ENCODE data around the gene FKBP14. TPM values are rescaled to one million over a fixed set of nuclear protein-coding genes. Genes with fewer than 3 reads are reported as not detected.

The FKBP14 gene
- total and polyA plus RNA-seq, 9 of the 15 experiments (the other 6 are each of a cell fraction or from before 2014, with no cell fraction given) = 5.3 to 27.9 (median 14.3) TPM

DNA sequence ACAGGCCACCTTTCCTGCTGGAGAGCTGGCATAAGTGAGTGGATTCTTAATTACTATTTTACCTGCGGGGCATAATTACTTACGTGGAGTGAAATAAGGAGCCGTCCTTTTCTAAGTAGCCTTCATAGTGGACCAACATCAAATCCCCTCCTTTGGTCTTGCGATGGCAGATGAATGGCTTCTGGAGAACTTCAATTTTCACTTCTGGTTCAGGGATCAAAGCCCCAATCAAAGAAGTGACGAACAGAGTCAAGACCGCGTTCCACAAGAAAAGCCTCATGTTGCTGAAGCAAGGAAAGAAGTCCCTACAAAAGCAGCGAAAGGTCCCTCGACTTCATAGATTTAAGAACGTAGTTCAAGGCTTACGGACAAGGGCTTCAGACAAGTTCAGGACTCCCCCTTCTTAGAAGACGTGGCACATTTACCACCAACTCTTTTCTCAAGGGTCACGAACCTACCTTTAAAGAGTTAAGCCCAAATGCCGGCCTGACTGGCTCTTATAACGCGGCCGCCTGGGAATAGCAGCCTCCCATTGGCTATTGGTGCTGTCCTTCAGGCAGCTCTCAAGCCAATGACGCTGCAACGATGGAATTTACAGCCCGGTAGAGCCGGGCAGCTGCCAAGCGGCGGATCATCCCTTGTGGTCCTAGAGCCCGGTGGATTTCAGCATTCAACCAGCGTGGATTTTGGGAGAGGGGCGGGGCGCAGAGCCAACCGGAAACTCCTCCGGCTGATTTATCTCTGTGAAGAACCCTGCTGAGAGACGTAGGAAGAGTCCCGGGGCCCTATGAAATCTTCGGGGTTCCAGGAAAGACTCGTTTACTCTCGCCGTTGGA, at the start of gene FKBP14 (continued):
- TF ChIP-seq ZC3H4 (CRISPR knock-in tag; IDR thresholded peaks at IDR 0.05; ENCODE audit: borderline replicate concordance) (no peak), NCOA1 (IDR thresholded peaks at IDR 0.05; ENCODE audit: low read depth) (0 out of 2 replicates have a peak, but pooled peaks have one; percentile 21), ZNF431 (CRISPR knock-in tag; IDR thresholded peaks at IDR 0.05) (no peak), NFIX (CRISPR knock-in tag; IDR thresholded peaks at IDR 0.05; ENCODE audit: low read depth) (no peak), ZNF785 (CRISPR knock-in tag; IDR thresholded peaks at IDR 0.05) (no peak), STAT5B (CRISPR knock-in tag; IDR thresholded peaks at IDR 0.05) (no peak), NFATC3 (IDR thresholded peaks at IDR 0.05) (no peak), GATAD2A (IDR thresholded peaks at IDR 0.05) (no peak), POLR2B (IDR thresholded peaks at IDR 0.05; ENCODE audit: low read depth, partially characterized antibody) (peak; percentile 59), RAD51 (IDR thresholded peaks at IDR 0.05; ENCODE audit: borderline replicate concordance, low read depth) (peak; percentile 20; the same call in 1 of the 2 replicates), MYC (IDR thresholded peaks at IDR 0.05; ENCODE audit: low read depth, low read length) (peak; percentile 80), MYC (CRISPR knock-in tag; IDR thresholded peaks at IDR 0.05; ENCODE audit: borderline replicate concordance, low read depth) (no peak), NR1H2 (CRISPR knock-in tag; IDR thresholded peaks at IDR 0.05) (no peak), ETS2 (tag; IDR thresholded peaks at IDR 0.05; ENCODE audit: borderline replicate concordance, poor library complexity, severe bottlenecking) (no peak), CEBPG (CRISPR knock-in tag; IDR thresholded peaks at IDR 0.05) (no peak), CEBPG (tag; conservative IDR thresholded peaks at IDR 0.05 in 1 of 2, IDR thresholded peaks at IDR 0.05 in 1 of 2) (0 out of 4 replicates have a peak, but pooled peaks of 1 of the 2 experiments have one; percentile 46), CXXC5 (CRISPR knock-in tag; IDR thresholded peaks at IDR 0.05) (peak; percentile 90)
- TF ChIP-seq, protein P1, sequence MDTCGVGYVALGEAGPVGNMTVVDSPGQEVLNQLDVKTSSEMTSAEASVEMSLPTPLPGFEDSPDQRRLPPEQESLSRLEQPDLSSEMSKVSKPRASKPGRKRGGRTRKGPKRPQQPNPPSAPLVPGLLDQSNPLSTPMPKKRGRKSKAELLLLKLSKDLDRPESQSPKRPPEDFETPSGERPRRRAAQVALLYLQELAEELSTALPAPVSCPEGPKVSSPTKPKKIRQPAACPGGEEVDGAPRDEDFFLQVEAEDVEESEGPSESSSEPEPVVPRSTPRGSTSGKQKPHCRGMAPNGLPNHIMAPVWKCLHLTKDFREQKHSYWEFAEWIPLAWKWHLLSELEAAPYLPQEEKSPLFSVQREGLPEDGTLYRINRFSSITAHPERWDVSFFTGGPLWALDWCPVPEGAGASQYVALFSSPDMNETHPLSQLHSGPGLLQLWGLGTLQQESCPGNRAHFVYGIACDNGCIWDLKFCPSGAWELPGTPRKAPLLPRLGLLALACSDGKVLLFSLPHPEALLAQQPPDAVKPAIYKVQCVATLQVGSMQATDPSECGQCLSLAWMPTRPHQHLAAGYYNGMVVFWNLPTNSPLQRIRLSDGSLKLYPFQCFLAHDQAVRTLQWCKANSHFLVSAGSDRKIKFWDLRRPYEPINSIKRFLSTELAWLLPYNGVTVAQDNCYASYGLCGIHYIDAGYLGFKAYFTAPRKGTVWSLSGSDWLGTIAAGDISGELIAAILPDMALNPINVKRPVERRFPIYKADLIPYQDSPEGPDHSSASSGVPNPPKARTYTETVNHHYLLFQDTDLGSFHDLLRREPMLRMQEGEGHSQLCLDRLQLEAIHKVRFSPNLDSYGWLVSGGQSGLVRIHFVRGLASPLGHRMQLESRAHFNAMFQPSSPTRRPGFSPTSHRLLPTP (IDR thresholded peaks at IDR 0.05; ENCODE audit: borderline replicate concordance, extremely low read depth, insufficient read length) = no peak
- TF ChIP-seq, protein P2, sequence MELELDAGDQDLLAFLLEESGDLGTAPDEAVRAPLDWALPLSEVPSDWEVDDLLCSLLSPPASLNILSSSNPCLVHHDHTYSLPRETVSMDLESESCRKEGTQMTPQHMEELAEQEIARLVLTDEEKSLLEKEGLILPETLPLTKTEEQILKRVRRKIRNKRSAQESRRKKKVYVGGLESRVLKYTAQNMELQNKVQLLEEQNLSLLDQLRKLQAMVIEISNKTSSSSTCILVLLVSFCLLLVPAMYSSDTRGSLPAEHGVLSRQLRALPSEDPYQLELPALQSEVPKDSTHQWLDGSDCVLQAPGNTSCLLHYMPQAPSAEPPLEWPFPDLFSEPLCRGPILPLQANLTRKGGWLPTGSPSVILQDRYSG (tag; conservative IDR thresholded peaks at IDR 0.05; ENCODE audit: low read depth) = no peak
- TF ChIP-seq, protein P3, sequence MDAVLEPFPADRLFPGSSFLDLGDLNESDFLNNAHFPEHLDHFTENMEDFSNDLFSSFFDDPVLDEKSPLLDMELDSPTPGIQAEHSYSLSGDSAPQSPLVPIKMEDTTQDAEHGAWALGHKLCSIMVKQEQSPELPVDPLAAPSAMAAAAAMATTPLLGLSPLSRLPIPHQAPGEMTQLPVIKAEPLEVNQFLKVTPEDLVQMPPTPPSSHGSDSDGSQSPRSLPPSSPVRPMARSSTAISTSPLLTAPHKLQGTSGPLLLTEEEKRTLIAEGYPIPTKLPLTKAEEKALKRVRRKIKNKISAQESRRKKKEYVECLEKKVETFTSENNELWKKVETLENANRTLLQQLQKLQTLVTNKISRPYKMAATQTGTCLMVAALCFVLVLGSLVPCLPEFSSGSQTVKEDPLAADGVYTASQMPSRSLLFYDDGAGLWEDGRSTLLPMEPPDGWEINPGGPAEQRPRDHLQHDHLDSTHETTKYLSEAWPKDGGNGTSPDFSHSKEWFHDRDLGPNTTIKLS (IDR thresholded peaks at IDR 0.05; ENCODE audit: borderline replicate concordance, low read depth) = peak; percentile 98
- TF ChIP-seq, protein P4, sequence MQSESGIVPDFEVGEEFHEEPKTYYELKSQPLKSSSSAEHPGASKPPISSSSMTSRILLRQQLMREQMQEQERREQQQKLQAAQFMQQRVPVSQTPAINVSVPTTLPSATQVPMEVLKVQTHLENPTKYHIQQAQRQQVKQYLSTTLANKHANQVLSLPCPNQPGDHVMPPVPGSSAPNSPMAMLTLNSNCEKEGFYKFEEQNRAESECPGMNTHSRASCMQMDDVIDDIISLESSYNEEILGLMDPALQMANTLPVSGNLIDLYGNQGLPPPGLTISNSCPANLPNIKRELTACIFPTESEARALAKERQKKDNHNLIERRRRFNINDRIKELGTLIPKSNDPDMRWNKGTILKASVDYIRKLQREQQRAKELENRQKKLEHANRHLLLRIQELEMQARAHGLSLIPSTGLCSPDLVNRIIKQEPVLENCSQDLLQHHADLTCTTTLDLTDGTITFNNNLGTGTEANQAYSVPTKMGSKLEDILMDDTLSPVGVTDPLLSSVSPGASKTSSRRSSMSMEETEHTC (IDR thresholded peaks at IDR 0.05) = 0 out of 2 replicates have a peak, but pooled peaks have one; percentile 33
